HCT116 (cell line): Measurements from ENCODE around the gene CISD3. TPM values are rescaled to one million over a fixed set of nuclear protein-coding genes. Genes with fewer than 3 reads are reported as not detected.

Experiments used
- ATAC-seq: fragments of 200-7000 bp; cut with Tn5 transposase; 2 replicates; pipeline ENCODE4 v1.9.1; 2020; ENCODE audit warnings: mild to moderate bottlenecking, moderate library complexity
- BruUV-seq: library from RNA; stranded (reverse); fragments of 400-500 nt; replicated peaks from 2 replicates; lab custom pipeline; 2021; lab: Mats Ljungman, UMichigan
- CTCF ChIA-PET: fragments of 300-600 bp; sonication (Branson Sonifier 250); formaldehyde crosslinking; loops from one replicate; lab custom pipeline; 2021; ENCODE audit warnings: antibody characterized with exemption; lab: Charles Lee
- POLR2A ChIA-PET: fragments of 300-600, 350-600 bp; sonication (Branson Sonifier 250); formaldehyde crosslinking; loops from one replicate; lab custom pipeline; 2021; ENCODE audit warnings: antibody characterized with exemption; lab: Charles Lee
- RAD21 ChIA-PET, 2 experiments: fragments of 300-600 bp; sonication (Branson Sonifier 250); formaldehyde crosslinking; loops; one replicate each; lab custom pipeline; 2023; ENCODE audit warnings: low total read pairs in 2 of 2; ENCODE audit not compliant: uncharacterized antibody in 2 of 2, unreplicated experiment in 2 of 2, low non-redundant PET in 1 of 2; lab: Charles Lee
- DNase-seq: peaks from one replicate; pipeline ENCODE4 v3.0.0-alpha.2; 2010; ENCODE audit warnings: low read depth, low spot score
- H2AFZ ChIP-seq: fragments of 200-600 bp; shearing (Covaris generic), sonication (generic); 2 replicates; pipeline ENCODE4 v1.6.1; 2017; ENCODE audit warnings: low read depth, mixed run types, mixed read lengths, antibody characterized with exemption, low read length; ENCODE audit not compliant: poor library complexity, severe bottlenecking
- H3K27ac ChIP-seq: 2 replicates; pipeline ENCODE4 v1.5.1; 2012; ENCODE audit warnings: low read depth, low read length
- H3K27me3 ChIP-seq: fragments of 200-600 bp; sonication (generic); 2 replicates; pipeline ENCODE4 v1.6.1; 2016; ENCODE audit warnings: mixed run types, low read length, mixed read lengths; ENCODE audit not compliant: insufficient read depth
- H3K36me3 ChIP-seq, 2 experiments: fragments of 200-500 bp in 1 of 2; fragments of 200-600 bp in 1 of 2; sonication (Bioruptor generic) in 1 of 2; sonication (generic) in 1 of 2; 2 replicates each; pipeline versions ENCODE4 v1.5.1 to v1.6.1; 2014 to 2016; ENCODE audit warnings: low read length in 2 of 2, inconsistent platforms in 1 of 2, mixed read lengths in 1 of 2, mixed run types in 1 of 2; ENCODE audit not compliant: insufficient read depth in 2 of 2, control insufficient read depth in 1 of 2
- H3K4me1 ChIP-seq, 2 experiments: fragments of 200-600 bp in 1 of 2; sonication (generic) in 1 of 2; 2 replicates each; pipeline versions ENCODE4 v1.5.1 to v1.6.1; 2012 to 2017; ENCODE audit warnings: low read length in 2 of 2, inconsistent platforms in 1 of 2, mild to moderate bottlenecking in 1 of 2, mixed read lengths in 1 of 2, mixed run types in 1 of 2, moderate library complexity in 1 of 2; ENCODE audit not compliant: insufficient read depth in 2 of 2, control insufficient read depth in 1 of 2
- H3K4me2 ChIP-seq: fragments of 200-600 bp; sonication (generic); 2 replicates; pipeline ENCODE4 v1.6.1; 2017; ENCODE audit warnings: mixed run types, low read length, mixed read lengths
- H3K4me3 ChIP-seq, 2 experiments: fragments of 200-600 bp in 1 of 2; sonication (generic) in 1 of 2; replicated peaks in 1 of 2; 2 replicates each; pipeline ENCODE4 v1.5.1; 2011 to 2016; ENCODE audit warnings: low read length in 2 of 2, control low read depth in 1 of 2, low read depth in 1 of 2, mild to moderate bottlenecking in 1 of 2, mixed read lengths in 1 of 2, mixed run types in 1 of 2
- H3K79me2 ChIP-seq: fragments of 200-600 bp; sonication (generic); 2 replicates; pipeline ENCODE4 v1.6.1; 2017; ENCODE audit warnings: mild to moderate bottlenecking, mixed run types, low read length, moderate library complexity, mixed read lengths; ENCODE audit not compliant: insufficient read depth
- H3K9ac ChIP-seq: fragments of 200-600 bp; sonication (generic); 2 replicates; pipeline ENCODE4 v1.6.1; 2016; ENCODE audit warnings: low read length, mixed read lengths
- H3K9me2 ChIP-seq: fragments of 200-600 bp; sonication (generic), shearing (Covaris generic); 2 replicates; pipeline ENCODE4 v1.6.1; 2017; ENCODE audit warnings: mixed run types, mild to moderate bottlenecking, moderate library complexity; ENCODE audit not compliant: insufficient read depth
- H3K9me3 ChIP-seq, 2 experiments: fragments of 200-500 bp in 1 of 2; fragments of 200-600 bp in 1 of 2; sonication (Bioruptor generic) in 1 of 2; sonication (generic) in 1 of 2; 2 replicates each; pipeline ENCODE4 v1.6.1; 2014 to 2017; ENCODE audit warnings: low read length in 2 of 2, mixed read lengths in 2 of 2, inconsistent platforms in 1 of 2, low read depth in 1 of 2, mild to moderate bottlenecking in 1 of 2, mixed run types in 1 of 2, moderate library complexity in 1 of 2; ENCODE audit not compliant: control insufficient read depth in 1 of 2, insufficient read depth in 1 of 2
- H4K20me1 ChIP-seq: fragments of 200-600 bp; sonication (generic), shearing (Covaris generic); 2 replicates; pipeline ENCODE4 v1.6.1; 2017; ENCODE audit warnings: mixed run types, mild to moderate bottlenecking, moderate library complexity; ENCODE audit not compliant: insufficient read depth
- EZH2phosphoT487 ChIP-seq: fragments of 200-600 bp; IDR thresholded peaks from 2 replicates; pipeline ENCODE4 v1.6.1; 2018; ENCODE audit warnings: antibody characterized with exemption, borderline replicate concordance
- FOSL1 ChIP-seq: IDR thresholded peaks from 2 replicates; pipeline ENCODE4 v1.6.1; 2012; ENCODE audit warnings: low read depth
- JUND ChIP-seq: IDR thresholded peaks from 2 replicates; pipeline ENCODE4 v1.6.1; 2012
- RAD21 ChIP-seq: IDR thresholded peaks from 2 replicates; pipeline ENCODE4 v1.6.1; 2012; ENCODE audit warnings: low read depth, mild to moderate bottlenecking
- REST ChIP-seq: IDR thresholded peaks from 2 replicates; pipeline ENCODE4 v1.6.1; 2012; ENCODE audit warnings: low read depth
- TCF7L2 ChIP-seq: IDR thresholded peaks from 2 replicates; pipeline ENCODE4 v1.7.0; 2011; ENCODE audit warnings: borderline replicate concordance, inconsistent platforms; ENCODE audit not compliant: insufficient read depth, insufficient read length; ENCODE audit errors: extremely low read depth
- ZBTB33 ChIP-seq: IDR thresholded peaks from 2 replicates; pipeline ENCODE4 v1.6.1; 2011; ENCODE audit warnings: mild to moderate bottlenecking, low read length, moderate library complexity; ENCODE audit not compliant: insufficient replicate concordance; ENCODE audit errors: extremely low read depth
- ZFX ChIP-seq: fragments of 450-650 bp; IDR thresholded peaks from 2 replicates; pipeline ENCODE4 v1.6.1; 2017
- intact Hi-C: fragments of 100-400 bp; cut with micrococcal nuclease; formaldehyde crosslinking; loops from 2 replicates; pipeline ENCODE4 v1.10.0; 2022
- total RNA-seq: library from RNA; stranded (reverse); gene quantifications from one replicate; pipeline ENCODE4 v1.2.1, GENCODE V29; 2021; ENCODE audit not compliant: unreplicated experiment

Gene CISD3
- total RNA-seq, 1 experiment from 2014 or later = 50.2 TPM

GRCh38 chr17:38707678-38708351, 22.3 kb upstream of the CISD3 start (continued):
- no peak for TF ChIP-seq JUND
- no peak for TF ChIP-seq EZH2phosphoT487
- no peak for TF ChIP-seq REST
- no peak for TF ChIP-seq TCF7L2

GRCh38 chr17:38709104-38709820, 20.9 kb upstream of the CISD3 start:
- Histone ChIP-seq H3K9me3 (no peaks in the 10 kb centered on the region), H3K79me2 (peaks cover 43% of the 10 kb centered on the region), H3K36me3 (peaks cover 20 to 46% of the 10 kb centered on the region in 2 experiments; a peak in 3 of 4 replicates), H2AFZ (no peak overlapping the region), H3K27me3 (no peaks in the 10 kb centered on the region), H3K4me3 (no peak overlapping the region), H3K9ac (no peak overlapping the region)
- POLR2A ChIA-PET = no interaction called here
- TF ChIP-seq RAD21 (no peak), FOSL1 (no peak), EZH2phosphoT487 (no peak), ZBTB33 (no peak), ZFX (no peak)
- TF ChIP-seq, all 23 proteins: peak for 0
- H3K27ac ChIP-seq = no peak overlapping the region
- no peak overlapping the region for H3K4me2 ChIP-seq
- ChIA-PET CTCF (no interaction called here), RAD21 (no interaction called here)
- H4K20me1 ChIP-seq = no peaks in the 10 kb centered on the region
- no TSS peak for BruUV-seq
- no peak for ATAC-seq
- peaks cover 8 to 20% of the 10 kb centered on the region in 2 experiments; a peak in 3 of 4 replicates for H3K4me1 ChIP-seq
- intact Hi-C loops = no loop called here
- DNase-seq = no peak
- H3K9me2 ChIP-seq = no peaks in the 10 kb centered on the region
